ENCODE measurements around the gene CHAF1A. TPM values are rescaled to one million over a fixed set of nuclear protein-coding genes. Genes with fewer than 3 reads are reported as not detected.

CHAF1A gene
- total RNA-seq, 1 donor from 2014 or later = 9.8 TPM

GRCh38 chr19:4456476-4456842 lies 54.0 kb downstream of the CHAF1A start:
- peak; percentile 85 for DNase-seq

- peak; percentile 90 for DNase-seq
These were observed 54.6 kb downstream of the CHAF1A start for GRCh38 chr19:4456843-4457653.

DNA sequence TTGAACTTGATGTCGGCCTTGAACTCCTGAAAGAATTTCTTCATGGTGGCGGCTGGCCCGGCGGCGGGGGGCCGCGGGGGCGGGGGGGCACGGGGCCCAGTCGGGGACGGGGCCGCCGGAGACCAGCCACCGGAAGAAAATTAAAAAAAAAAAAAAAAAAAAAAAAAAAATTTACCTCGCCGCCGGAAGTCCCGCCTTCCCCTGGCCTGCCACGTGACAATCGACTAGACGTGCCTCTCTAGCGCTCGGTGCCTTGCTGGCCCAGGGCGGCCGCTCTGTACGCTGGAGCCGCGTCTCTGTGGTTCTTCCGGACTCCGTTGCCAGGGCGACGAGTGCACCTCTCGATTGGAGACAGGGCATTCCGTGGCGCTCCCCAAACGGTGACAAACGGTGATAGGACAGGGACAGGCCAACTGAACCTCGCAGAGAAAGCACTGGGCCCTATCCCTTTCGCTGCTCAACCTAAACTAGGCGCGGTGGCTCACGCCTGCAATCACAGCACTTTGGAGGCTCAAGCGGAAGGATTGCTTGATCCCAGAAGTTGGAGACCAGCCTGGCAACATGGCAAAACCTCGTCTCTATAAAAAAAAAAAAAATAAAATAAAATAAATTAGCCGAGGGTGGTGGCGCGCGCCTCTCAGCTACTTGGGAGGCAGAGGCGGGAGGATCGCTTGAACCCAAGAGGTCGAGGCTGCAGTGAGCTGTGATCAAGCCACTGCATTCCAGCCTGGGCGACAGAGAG lies 55.4 kb downstream of the CHAF1A start, which contains the start of gene UBXN6:
Gene UBXN6 (minus strand): TSS at position 141 of the 742 bp plus-strand sequence. CDS start 97 bp downstream, at position 44.
- peak; percentile 99 for DNase-seq

GRCh38 chr19:4464815-4465581 lies 62.6 kb downstream of the CHAF1A start:
- DNase-seq = no peak

DNA sequence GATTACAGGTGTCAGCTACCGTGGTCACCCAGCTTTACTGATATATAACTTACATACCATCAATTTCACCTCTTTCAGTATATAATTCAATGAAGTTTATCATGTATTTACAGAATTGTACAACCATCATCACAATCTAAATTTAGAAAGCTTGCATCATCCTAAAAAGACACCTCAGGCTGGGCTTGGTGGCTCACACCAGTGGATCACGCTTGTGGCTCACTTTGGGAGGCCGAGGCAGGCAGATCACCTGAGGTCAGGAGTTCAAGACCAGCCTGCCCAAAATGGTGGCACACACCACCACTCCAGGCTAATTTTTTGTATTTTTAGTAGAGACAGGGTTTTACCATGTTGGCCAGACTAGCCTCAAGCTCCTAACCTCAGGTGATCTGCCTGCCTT lies 65.4 kb downstream of the CHAF1A start:
- DNase-seq = no peak

GRCh38 chr19:4471403-4472173 lies 69.1 kb downstream of the CHAF1A start:
- DNase-seq = peak; percentile 100

- DNase-seq = no peak
These were observed 69.9 kb downstream of the CHAF1A start, which contains the start of gene HDGFL2 for GRCh38 chr19:4472174-4472974. Gene HDGFL2 (plus strand): TSS chr19:4472297. CDS start chr19:4472351, 54 bp downstream.

GRCh38 chr19:4473011-4473762 lies 70.7 kb downstream of the CHAF1A start:
- DNase-seq = no peak

- DNase-seq = no peak
These were observed 71.5 kb downstream of the CHAF1A start for GRCh38 chr19:4473763-4474513.

- DNase-seq = peak; percentile 81
These were observed 72.1 kb downstream of the CHAF1A start for GRCh38 chr19:4474514-4475022.

- DNase-seq = no peak
These were observed 74.8 kb downstream of the CHAF1A start for GRCh38 chr19:4477034-4477801.

DNA sequence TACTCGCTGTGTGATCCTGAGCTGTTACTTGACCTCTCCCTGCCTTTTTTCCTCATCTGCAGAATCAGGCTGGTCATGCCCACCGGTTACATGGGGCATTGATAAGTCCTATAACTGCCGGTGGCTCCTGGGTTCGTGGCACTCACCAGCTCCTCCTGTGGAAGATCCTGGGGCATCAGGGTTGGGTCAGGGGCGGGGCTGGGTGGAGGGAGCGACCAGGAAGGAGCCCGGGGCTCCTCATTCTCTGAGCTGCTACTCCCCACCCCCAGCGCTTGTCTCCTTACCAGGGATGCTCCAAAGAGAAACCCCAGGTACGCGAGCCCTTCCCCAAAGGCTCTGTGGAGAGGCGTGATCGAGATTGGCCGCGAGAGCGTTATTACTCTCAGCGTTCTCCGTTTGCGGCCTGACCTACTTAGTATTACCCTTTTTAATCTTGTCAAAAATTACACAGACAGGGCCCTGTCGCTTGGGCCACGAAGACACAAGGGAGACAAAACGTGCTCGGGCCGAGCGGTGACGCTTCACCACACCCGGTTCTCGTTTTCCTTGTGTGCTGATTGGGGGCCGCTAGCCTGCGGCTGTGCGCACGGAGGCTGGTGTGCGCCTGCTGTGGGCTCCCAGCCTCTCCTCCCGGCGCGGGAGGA lies 80.4 kb downstream of the CHAF1A start:
- no peak for DNase-seq

DNA sequence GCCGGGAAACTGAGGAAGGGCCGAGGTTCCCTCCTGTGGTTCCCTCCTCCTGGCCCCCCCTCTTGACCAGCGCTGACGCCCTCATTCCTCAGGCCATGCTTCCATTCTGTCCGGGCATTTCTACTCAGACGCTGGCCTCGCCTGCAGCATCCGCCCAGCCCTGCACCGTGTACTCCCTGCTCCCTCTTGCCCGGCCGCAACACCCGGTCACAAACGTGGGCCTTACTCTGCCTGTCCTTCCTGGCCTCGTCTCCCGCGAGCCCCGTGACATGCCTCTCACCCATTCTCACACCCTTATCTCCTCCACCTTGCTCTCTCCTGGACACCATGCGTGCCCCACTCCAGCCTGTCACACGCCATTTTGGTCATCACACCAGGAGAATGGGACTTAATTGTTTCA lies 80.9 kb downstream of the CHAF1A start:
- no peak for DNase-seq

DNA sequence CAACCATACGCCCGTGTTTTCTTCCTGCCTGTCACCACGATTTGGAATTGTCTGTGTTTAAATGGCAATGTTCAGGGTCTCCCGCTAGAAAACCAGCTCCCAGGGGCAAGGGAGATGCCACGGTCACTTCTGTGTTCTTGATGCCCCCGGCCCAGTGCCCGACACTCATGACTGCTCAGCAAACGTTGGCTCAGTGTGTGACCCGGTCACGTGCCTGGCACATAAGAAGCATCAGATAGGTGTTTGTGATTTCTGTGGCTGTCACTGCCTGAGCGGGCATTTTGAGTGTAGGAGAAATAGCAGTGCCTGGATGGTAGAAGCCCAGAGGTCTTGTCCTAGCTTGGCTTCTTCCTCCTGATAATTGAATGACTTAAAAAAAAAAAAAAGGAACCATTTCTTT lies 85.1 kb downstream of the CHAF1A start:
- DNase-seq = no peak

DNA sequence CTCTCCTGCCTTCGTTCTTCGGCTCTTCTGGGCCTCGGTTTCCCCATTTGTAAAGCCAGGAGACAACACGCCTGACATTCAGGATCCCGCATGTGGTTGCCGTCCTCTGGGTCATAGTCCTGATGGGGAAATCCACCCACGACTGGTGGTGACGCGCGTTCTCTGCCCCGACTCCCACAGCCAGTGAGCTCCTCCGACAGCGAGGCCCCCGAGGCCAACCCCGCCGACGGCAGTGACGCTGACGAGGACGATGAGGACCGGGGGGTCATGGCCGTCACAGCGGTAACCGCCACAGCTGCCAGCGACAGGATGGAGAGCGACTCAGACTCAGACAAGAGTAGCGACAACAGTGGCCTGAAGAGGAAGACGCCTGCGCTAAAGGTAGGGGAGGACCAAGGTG lies 86.1 kb downstream of the CHAF1A start:
- DNase-seq = no peak

- no peak for DNase-seq
These were observed 89.0 kb downstream of the CHAF1A start for GRCh38 chr19:4491446-4491845.

GRCh38 chr19:4492337-4493103 lies 90.1 kb downstream of the CHAF1A start:
- DNase-seq = no peak

Measured in tongue (tissue), 2 donors.